OCI-LY3 (cell line): ENCODE results near the gene NRXN3.

ENCODE experiments used
- H2AFZ ChIP-seq: fragments of 200-600, 300-600 bp; shearing (Covaris generic); 2 replicates; pipeline ENCODE4 v1.6.0; 2014; ENCODE audit warnings: antibody characterized with exemption, low read depth, low read length
- H3K27ac ChIP-seq: fragments of 200-600, 300-600 bp; sonication (generic); 2 replicates; pipeline ENCODE4 v1.5.1; 2014; ENCODE audit warnings: mild to moderate bottlenecking, low read length, moderate library complexity, mixed read lengths
- H3K27me3 ChIP-seq: fragments of 200-600, 300-600 bp; sonication (generic); 2 replicates; pipeline ENCODE4 v1.6.1; 2014; ENCODE audit warnings: low read depth, low read length, mixed read lengths
- H3K36me3 ChIP-seq: fragments of 200-600, 300-600 bp; sonication (generic); replicated peaks from 2 replicates; pipeline ENCODE3; 2014; ENCODE audit warnings: low read depth, low read length, mixed read lengths
- H3K4me1 ChIP-seq: fragments of 300-600, 200-600 bp; sonication (generic); 2 replicates; pipeline ENCODE4 v1.6.1; 2014; ENCODE audit warnings: low read length, mixed read lengths
- H3K4me2 ChIP-seq: fragments of 200-600, 300-600 bp; sonication (generic); 2 replicates; pipeline ENCODE4 v1.6.1; 2014; ENCODE audit warnings: low read length, mixed read lengths
- H3K4me3 ChIP-seq: fragments of 300-600, 200-600 bp; sonication (generic); 2 replicates; pipeline ENCODE4 v1.5.1; 2014; ENCODE audit warnings: antibody characterized with exemption, mild to moderate bottlenecking, low read length, moderate library complexity
- H3K79me2 ChIP-seq: fragments of 300-600, 200-600 bp; shearing (Covaris generic); 2 replicates; pipeline ENCODE4 v1.6.1; 2014; ENCODE audit warnings: mild to moderate bottlenecking, low read length, mixed read lengths
- H3K9ac ChIP-seq: fragments of 300-600, 200-600 bp; shearing (Covaris generic); 2 replicates; pipeline ENCODE4 v1.6.0; 2014; ENCODE audit warnings: mild to moderate bottlenecking, low read length, moderate library complexity
- H3K9me3 ChIP-seq: fragments of 200-600, 300-600 bp; shearing (Covaris generic); 2 replicates; pipeline ENCODE4 v1.6.1; 2014; ENCODE audit warnings: low read length, mixed read lengths; ENCODE audit not compliant: insufficient read depth
- H4K20me1 ChIP-seq: fragments of 200-600, 300-600 bp; sonication (generic); 2 replicates; pipeline ENCODE4 v1.6.1; 2016; ENCODE audit warnings: low read length, mixed read lengths; ENCODE audit not compliant: insufficient read depth
- EZH2phosphoT487 ChIP-seq: fragments of 200-600 bp; shearing (Covaris generic); IDR thresholded peaks from 2 replicates; pipeline ENCODE4 v1.6.1; 2018; ENCODE audit warnings: antibody characterized with exemption, mixed run types, low read depth
- TF ChIP-seq, protein P1 (sequence below): fragments of 200-600, 300-600 bp; sonication (generic); IDR thresholded peaks from 2 replicates; pipeline ENCODE4 v1.5.1; 2014; ENCODE audit warnings: antibody characterized with exemption, low read length, low read depth

Gene NRXN3

DNA sequence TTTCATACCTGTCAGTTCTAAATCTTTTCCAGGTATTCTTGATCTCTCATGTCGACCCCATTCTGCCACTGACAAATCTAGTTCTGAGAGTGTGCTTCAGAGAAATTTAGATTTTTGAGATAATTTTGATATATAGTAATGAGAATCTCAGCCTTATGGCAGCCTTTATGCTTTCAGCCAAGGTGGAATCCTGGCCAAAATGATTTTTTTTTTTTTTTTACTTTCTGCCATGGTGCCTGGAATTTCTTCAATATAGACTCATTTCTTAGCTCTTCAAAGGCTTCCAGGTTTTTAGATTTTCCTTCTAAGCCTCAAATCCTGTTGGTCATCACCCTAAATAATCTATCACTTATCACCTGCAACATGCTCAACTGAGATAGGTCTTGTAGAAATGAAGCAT is 926.6 kb downstream of the NRXN3 start:
- Histone ChIP-seq H3K4me1 (no peaks in the 10 kb centered on the region), H3K79me2 (no peaks in the 10 kb centered on the region), H3K9ac (no peak overlapping the region), H3K27ac (no peak overlapping the region), H3K4me2 (no peak overlapping the region), H3K9me3 (no peaks in the 10 kb centered on the region), H4K20me1 (no peaks in the 10 kb centered on the region), H3K36me3 (no peaks in the 10 kb centered on the region), H3K4me3 (no peak overlapping the region), H2AFZ (no peak overlapping the region), H3K27me3 (no peaks in the 10 kb centered on the region)
- no peak for TF ChIP-seq EZH2phosphoT487
- TF ChIP-seq, protein P1, sequence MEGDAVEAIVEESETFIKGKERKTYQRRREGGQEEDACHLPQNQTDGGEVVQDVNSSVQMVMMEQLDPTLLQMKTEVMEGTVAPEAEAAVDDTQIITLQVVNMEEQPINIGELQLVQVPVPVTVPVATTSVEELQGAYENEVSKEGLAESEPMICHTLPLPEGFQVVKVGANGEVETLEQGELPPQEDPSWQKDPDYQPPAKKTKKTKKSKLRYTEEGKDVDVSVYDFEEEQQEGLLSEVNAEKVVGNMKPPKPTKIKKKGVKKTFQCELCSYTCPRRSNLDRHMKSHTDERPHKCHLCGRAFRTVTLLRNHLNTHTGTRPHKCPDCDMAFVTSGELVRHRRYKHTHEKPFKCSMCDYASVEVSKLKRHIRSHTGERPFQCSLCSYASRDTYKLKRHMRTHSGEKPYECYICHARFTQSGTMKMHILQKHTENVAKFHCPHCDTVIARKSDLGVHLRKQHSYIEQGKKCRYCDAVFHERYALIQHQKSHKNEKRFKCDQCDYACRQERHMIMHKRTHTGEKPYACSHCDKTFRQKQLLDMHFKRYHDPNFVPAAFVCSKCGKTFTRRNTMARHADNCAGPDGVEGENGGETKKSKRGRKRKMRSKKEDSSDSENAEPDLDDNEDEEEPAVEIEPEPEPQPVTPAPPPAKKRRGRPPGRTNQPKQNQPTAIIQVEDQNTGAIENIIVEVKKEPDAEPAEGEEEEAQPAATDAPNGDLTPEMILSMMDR: no peak

DNA sequence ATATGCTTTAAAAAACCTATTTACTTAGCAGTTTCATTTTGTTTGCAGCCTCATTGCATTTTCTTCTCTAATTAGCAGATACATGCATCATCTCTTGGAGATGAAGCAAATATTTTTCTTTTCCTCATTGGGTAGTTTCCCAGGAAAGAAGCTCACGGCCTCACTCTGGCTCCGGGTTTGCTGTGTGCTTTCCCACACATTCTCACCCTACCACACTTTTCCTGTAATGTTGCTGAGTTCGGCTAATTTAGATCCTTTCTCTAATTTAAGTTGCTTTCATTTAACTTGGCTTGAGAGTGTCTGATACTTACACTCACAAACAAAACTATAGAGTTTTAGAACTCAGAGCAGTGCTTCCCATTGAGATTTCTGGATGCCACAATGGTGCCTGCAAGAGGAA is 928.2 kb downstream of the NRXN3 start:
- Histone ChIP-seq H3K9me3 (no peaks in the 10 kb centered on the region), H3K79me2 (no peaks in the 10 kb centered on the region), H3K4me3 (no peak overlapping the region), H3K4me2 (no peak overlapping the region), H3K4me1 (no peaks in the 10 kb centered on the region), H2AFZ (no peak overlapping the region), H4K20me1 (no peaks in the 10 kb centered on the region), H3K9ac (no peak overlapping the region), H3K27ac (no peak overlapping the region), H3K27me3 (no peaks in the 10 kb centered on the region), H3K36me3 (no peaks in the 10 kb centered on the region)
- TF ChIP-seq, protein P1: no peak
- TF ChIP-seq EZH2phosphoT487: no peak

DNA sequence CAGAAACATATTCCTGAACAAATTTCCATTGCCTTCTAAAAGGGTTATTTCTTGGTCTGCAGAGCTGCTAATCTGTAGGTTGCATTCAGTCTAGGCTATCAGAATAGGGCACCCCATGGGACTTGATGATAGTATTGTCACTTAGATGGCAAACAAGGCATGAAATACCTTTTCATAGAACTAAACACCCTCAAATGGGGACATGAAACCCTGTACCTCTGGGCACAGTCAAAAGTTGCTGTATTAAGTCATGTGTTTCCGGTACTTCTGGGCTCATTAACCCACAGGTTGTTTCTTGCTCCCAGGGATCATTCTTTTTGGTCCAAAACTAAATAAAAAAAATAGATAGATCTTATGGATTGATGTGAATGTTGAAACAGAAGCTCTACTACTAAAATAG is 930.4 kb downstream of the NRXN3 start:
- TF ChIP-seq EZH2phosphoT487: no peak
- TF ChIP-seq, protein P1: no peak
- no peak overlapping the region for H3K9ac ChIP-seq
- no peaks in the 10 kb centered on the region for H3K36me3 ChIP-seq
- H3K79me2 ChIP-seq: no peaks in the 10 kb centered on the region
- H3K4me2 ChIP-seq: no peak overlapping the region
- no peak overlapping the region for H3K27ac ChIP-seq
- no peaks in the 10 kb centered on the region for H3K4me1 ChIP-seq
- H2AFZ ChIP-seq: no peak overlapping the region
- H4K20me1 ChIP-seq: no peaks in the 10 kb centered on the region
- no peaks in the 10 kb centered on the region for H3K9me3 ChIP-seq
- no peak overlapping the region for H3K4me3 ChIP-seq
- no peaks in the 10 kb centered on the region for H3K27me3 ChIP-seq

DNA sequence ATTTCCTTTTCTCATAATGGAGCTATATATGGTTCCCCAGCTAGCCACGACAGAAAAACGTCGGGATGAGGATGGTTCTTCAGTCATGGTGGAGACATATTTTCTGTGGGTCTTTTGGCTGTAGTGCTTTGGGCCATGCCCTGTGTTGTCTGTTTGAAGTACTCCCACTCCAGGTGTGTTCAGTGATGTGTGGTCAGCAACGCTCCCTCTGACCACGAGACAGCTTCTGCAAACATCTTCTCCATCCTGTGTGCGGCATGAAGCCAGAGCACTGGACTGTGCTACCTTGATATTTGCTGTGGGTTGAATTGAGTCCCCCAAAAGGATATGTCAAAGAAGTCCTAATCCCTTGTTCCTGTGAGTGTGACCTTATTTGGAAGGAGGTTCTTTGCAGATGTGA is 931.2 kb downstream of the NRXN3 start:
- Histone ChIP-seq H3K27me3 (no peaks in the 10 kb centered on the region), H3K9ac (no peak overlapping the region), H3K36me3 (no peaks in the 10 kb centered on the region), H3K4me1 (no peaks in the 10 kb centered on the region), H3K79me2 (no peaks in the 10 kb centered on the region), H3K4me3 (no peak overlapping the region), H2AFZ (no peak overlapping the region), H4K20me1 (no peaks in the 10 kb centered on the region), H3K27ac (no peak overlapping the region), H3K4me2 (no peak overlapping the region), H3K9me3 (no peaks in the 10 kb centered on the region)
- TF ChIP-seq, protein P1: no peak
- TF ChIP-seq EZH2phosphoT487: no peak
